ENCODE measurements around the gene MYL9. TPM values are rescaled to one million over a fixed set of nuclear protein-coding genes. Genes with fewer than 3 reads are reported as not detected.
"Not testable (repeated sequence)": the region's sequence is repeated elsewhere in the genome, so short reads cannot be mapped to it uniquely, and the experiment has no call there.

Gene MYL9
- polyA plus RNA-seq, 1 donor, result 551 TPM

DNA sequence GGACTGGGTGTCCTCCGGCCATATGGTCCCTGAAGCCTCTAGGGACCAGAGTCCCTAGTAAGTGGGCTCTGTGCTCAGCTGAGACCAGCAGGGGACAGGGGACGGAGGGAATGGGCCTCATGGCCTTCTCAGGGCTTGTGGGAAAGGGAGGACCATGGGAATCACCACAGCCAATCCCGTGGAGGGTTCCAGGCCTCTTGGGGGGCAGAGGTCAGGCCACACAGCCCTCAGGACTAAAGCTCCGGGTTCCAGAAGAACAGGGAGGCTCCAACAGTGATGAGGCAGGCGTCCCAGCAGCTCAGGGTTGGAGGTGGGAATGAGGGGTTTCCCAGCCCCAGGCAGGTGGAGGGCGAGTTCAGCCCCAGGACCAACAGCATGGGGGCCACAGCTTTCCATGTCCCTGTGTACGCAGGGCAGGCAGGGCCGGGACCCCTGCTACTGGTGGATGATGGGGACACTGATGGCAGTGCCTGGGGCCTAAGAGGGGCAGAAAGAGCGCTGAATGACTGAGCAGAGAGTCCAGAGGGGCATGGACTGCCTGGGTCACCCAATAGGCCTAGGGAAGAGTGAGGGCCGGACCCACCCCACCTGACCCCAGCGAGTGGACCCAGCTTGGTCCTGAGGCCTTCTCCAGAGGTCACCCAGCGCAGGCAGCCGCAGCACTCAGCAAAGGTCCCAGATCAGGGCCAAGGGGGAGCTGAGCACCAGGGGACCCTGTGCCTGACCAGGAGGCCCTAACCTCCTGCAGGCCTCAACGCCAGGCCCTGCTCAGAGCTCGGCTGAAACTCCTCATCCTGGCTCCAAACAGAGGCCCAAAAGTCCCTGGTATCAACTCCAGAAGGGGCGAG, 8.8 kb downstream of the MYL9 start:
- no peak for DNase-seq

DNA sequence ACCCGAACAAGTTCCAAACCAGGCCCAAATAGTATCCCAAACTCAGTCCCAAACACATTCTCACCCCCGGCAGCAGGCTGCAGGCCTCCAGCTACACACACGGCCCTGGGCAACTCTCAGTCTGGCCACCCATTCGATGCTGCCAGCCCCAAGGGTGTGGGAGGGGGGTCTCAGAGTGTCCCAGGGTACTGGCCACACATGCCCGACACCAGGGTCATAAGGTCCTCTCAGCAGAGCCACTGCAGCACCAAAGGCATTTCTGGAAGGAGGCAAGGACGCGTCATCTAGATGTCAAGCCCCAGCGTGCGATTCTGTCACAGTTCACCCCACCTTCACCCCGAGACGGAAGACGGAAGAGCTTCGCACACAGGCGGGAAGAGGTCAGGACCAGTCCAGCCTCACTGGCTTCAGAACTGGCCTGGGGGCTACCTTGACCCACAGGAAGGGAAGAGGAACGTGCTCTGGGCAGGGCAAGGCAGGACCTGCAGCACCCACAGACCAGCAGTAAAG, 9.5 kb downstream of the MYL9 start:
- DNase-seq, result no peak

- DNase-seq, result no peak
Measured at GRCh38 chr20:36555248-36555647, 13.9 kb downstream of the MYL9 start.

- DNase-seq, result no peak
Measured at GRCh38 chr20:36562724-36563123, 21.4 kb downstream of the MYL9 start.

DNA sequence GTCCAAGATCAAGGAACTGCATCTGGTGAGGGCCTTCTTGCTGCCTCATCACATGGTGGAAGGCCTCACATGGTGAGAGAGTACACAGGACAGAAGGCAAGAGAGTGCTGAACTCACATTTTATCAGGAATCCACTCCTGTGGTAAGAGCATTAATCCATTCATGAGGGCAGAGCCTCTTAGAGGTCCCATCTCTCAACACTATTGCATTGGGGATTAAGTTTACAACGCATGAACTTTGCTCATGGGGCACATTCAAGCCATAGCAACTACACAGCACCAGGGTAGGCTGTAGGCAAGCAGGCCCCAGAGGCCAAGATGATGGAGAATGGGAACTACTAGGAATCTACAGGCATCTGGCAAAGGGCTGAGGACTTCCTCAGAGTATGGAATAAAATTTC, 22.1 kb downstream of the MYL9 start:
- no peak for DNase-seq

DNA sequence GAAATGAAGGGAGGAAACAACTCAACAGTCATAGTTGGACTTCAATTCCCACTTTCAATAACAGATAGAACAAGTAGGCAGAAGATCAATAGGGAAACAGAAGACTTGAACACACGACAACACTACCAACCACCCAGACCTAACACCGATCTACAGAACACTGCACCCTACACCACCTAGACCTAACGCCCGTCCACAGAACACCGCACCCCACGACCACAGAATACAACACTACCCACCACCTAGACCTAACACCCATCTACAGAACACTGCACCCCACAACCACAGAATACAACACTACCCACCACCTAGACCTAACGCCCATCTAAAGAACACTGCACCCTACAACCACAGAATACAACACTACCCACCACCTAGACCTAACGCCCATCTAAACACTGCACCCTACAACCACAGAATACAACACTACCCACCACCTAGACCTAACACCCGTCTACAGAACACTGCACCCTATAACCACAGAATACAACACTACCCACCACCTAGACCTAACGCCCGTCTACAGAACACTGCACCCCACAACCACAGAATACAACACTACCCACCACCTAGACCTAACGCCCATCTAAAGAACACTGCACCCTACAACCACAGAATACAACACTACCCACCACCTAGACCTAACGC, 22.9 kb downstream of the MYL9 start:
- DNase-seq, result not testable (repeated sequence)

DNA sequence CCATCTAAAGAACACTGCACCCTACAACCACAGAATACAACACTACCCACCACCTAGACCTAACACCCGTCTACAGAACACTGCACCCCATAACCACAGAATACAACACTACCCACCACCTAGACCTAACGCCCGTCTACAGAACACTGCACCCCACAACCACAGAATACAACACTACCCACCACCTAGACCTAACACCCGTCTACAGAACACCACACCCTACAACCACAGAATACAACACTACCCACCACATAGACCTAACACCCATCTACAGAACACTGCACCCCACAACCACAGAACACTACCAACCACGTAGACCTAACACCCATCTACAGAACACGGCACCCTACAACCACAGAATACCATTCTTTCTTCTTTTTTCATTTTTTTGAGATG, 23.4 kb downstream of the MYL9 start:
- not testable (repeated sequence) for DNase-seq

GRCh38 chr20:36565520-36565919, 24.2 kb downstream of the MYL9 start:
- no peak for DNase-seq

DNA sequence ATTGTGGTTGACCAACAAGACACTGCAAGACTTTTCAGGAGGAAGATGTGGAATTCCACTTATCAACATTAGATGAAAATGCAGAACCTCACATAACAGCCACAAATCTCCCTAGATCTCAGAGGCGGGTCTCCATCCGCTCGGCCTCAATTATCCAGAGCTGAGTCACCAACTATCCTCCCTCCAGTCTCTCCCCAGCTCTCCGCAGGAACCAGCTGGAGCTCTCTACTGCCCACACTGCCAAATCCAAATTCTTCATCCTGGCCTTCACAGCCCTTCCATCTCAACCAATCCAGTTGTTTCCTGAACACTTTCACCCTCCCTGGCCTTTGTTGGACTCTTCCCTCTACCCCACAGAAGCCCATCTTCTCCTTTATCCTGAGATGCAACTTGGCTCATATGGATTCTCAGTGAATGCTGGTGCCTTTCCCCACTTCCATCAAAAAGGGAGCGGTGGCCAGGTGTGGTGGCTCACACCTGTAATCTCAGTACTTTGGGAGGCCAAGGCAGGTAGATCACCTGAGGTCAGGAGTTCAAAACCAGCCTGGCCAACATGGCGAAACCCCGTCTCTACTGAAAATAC, 28.6 kb downstream of the MYL9 start:
- no peak for DNase-seq

GRCh38 chr20:36571564-36572504, 30.5 kb downstream of the MYL9 start:
- DNase-seq, result no peak

DNA sequence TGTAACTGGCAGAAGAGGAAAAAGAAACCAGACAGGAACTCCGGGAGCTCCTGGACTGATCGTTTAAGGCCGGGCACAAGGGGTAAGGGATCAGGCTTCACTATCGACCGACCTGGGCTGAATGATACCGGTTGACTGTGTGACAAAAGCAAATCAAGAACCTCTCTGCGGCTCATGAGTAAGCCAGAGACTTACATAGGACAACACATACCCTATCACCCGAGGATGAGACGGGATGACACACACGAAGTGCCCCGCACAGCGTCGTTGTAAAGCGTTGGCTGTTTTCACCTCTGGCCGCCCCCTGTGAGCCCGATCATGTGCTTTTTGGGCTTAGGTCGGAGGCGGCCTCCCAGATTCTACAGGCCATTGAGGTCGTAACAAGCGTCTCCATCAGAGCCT, 31.4 kb downstream of the MYL9 start:
- DNase-seq, result no peak

DNA sequence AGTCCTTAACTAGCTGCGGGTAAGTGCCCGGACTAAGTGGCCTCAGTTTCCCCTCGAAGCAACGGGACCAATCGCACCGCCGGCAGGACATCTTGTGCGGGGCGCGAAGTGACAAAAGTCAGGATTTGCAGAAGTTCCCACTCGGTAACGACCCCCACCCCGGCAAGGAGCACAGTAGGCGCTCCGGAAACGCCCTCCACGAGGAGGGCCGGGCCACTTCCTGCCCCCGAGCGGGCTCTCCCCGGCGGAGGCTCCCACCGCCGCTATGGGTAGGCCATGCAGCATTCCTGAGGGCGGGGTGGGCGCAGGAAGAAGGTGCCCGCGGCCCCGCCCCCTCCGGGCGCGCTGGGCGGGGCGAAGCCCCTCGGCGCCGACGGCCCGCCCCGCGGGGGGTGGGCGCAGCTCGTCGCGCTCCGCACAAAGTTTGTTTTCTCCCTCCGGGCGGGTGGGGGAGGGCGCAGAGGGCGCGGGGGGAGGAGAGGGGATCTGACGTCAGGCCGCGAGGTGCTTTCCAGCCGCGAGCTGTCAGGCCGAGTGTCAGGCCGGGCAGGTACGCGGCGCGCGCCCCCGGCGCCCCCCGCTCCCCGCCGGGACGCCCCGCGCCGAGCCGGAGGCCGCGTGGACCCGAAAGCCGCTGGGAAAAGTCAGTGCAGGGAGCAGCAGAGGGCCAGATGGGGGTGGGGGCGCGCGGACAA, 31.9 kb downstream of the MYL9 start, which contains the start of gene TGIF2:
Gene TGIF2 (plus strand): TSS at position 495 of the 695 bp plus-strand sequence. CDS start 5,178 bp downstream, outside the sequence.
- peak; percentile 89 for DNase-seq

- DNase-seq, result peak; percentile 45
Measured at GRCh38 chr20:36573798-36574365, 32.6 kb downstream of the MYL9 start.

GRCh38 chr20:36574366-36575135, 33.2 kb downstream of the MYL9 start:
- DNase-seq, result peak; percentile 48

DNA sequence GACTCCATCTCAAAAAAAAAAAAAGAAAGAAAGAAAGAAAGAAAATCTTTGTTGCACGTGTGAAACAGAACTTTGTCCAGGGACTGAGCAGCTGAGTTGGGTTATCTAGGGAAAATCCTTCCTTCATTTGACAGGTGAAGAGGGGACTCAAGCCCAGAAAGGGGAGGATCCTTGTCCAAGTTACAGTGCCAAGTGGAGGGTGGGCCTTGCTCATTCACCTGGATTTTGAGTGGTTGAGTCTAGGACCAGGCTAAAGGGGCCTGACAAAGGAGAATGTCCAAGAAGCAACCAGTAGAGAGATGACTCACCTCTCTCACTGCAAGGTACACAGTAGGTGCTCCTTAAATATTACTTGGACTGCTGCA, 34.7 kb downstream of the MYL9 start:
- no peak for DNase-seq

- no peak for DNase-seq
Measured at GRCh38 chr20:36578356-36579041, 37.2 kb downstream of the MYL9 start.

DNA sequence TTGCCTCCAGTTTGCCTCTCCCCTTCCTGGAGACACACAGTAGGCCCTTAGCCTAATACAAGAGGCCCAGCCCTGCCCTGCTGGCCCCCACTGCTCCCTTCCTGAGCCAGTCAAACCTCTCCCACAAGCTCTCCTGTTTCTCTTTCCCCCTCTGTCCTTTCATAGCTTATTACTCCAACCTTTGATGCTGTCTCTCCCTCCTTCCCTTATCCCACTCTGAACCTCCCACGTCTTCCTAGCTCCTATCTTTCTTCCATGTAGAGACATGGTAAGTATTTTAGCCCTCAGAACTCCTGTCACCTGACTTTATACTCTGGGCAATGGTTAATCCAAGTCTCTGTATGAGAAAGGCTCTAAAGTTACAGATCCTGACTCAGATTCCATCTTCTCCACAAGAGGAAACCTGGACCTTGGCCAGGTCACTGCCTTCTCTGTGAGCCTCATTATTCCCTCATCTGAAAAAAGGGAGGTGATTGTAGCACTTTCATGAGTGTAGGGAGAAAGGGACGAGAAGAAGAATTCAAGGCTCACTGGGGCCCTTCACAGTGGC, 38.8 kb downstream of the MYL9 start:
- no peak for DNase-seq

DNA sequence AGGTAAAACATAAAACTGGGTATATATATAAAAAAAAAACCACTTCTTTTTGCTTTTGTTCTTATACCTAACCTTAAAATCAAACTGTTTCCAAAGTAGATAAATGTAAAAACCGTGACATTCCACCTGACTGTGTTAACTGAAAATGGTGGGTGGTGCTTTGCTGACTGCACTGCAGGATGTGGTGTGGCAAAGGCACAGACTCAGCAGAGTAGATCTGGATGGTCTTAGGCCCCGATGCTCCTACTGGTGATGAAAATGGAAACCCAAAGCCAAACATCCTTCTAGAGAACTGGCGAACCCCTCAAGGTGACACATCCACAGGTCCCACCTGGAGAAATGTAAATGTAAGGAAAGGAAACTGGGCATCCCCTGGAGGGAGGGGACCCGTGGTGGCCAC, 41.0 kb downstream of the MYL9 start:
- DNase-seq, result no peak

GRCh38 chr20:36582821-36583220, 41.5 kb downstream of the MYL9 start:
- DNase-seq, result no peak
